ENCODE results near the gene ATRAID.
"Not testable (repeated sequence)": the region's sequence is repeated elsewhere in the genome, so short reads cannot be mapped to it uniquely, and the experiment has no call there.

ATRAID gene

DNA sequence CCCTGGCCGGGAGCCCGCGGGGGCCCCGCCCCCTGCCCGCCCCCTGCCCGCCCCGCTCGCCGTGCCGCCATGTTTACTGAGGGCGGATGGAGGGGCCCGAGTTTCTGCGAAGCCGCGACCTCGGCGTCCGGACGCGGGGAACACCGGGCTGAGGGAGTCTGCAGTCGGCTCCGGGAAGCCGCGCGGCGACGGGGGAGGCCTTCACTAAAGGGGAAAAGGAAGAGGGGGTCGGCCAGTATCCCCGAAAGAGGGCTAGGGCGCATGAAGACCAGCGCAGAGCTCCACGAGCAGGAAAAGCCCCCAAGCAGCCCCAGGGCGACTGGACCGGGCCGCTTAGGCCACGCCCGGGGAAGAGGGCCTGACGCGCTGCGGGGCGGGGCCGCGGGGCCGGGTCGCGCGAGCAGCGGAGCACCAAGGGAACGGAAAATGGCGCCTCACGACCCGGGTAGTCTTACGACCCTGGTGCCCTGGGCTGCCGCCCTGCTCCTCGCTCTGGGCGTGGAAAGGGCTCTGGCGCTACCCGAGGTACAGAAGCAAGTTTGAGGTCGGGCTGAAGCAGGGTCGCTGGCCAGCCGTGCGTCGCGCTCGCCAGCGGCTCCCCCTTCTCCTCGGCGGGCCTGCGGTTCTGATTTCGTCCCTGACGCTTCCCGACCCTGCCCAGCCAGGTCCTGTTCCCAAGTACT is at the start of gene ATRAID, which contains the start of gene SLC5A6:
Gene ATRAID, plus strand, starts transcription at position 99 of the 683 bp plus-strand sequence. Its CDS starts 328 bp downstream, at position 427.
Gene SLC5A6, minus strand, starts transcription at position 326 of the 683 bp plus-strand sequence. CDS start 4,618 bp downstream, outside the sequence.
- peak; percentile 85 for DNase-seq

DNA sequence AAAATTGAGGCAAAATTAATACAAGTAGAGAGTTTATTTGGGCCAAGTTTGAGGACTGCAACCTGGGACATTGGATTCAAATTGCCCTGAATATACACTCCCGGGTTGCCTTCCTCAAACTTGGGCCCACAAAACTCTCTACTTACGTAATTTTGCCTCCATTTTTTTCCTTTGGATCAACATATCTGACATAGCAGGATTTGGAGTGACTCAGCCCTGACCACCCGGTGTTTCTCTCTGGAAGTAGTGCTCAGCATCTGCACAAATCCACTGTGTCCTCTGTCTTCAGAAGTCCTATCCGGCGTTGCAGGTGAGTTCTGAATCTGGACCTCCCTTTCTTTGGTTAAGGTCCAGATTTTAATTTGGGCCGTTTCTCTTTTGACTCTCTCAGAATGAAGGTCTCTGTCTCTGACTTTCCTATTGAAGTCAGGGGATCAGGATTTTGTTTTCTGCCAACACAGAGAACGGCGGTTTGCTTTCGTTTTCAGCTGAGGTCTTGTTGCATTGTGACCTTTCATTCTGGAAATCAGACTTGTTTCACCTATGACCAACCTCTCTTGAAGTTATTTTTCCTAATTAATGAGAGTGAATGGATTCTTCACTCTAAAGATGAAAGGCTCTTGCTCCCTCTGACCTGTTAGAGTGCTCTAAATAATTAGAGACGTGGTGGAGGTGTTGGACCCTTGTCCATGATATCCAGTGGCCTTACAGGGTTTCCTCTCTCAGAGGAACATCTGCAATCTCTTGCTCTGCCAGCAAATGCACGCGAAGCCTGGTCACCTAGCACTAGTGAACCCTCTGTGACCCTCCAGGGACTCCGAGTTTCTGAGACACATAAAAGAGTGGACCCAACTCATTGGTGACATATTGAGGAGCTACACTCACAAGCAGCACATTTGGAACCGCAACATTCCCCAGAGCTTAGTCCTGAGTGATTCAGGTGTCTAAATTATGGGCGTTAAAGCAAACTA is 49.4 kb upstream of the ATRAID start:
- DNase-seq: no peak

- DNase-seq: no peak
Observed at GRCh38 chr2:27164960-27165763, 46.7 kb upstream of the ATRAID start.

DNA sequence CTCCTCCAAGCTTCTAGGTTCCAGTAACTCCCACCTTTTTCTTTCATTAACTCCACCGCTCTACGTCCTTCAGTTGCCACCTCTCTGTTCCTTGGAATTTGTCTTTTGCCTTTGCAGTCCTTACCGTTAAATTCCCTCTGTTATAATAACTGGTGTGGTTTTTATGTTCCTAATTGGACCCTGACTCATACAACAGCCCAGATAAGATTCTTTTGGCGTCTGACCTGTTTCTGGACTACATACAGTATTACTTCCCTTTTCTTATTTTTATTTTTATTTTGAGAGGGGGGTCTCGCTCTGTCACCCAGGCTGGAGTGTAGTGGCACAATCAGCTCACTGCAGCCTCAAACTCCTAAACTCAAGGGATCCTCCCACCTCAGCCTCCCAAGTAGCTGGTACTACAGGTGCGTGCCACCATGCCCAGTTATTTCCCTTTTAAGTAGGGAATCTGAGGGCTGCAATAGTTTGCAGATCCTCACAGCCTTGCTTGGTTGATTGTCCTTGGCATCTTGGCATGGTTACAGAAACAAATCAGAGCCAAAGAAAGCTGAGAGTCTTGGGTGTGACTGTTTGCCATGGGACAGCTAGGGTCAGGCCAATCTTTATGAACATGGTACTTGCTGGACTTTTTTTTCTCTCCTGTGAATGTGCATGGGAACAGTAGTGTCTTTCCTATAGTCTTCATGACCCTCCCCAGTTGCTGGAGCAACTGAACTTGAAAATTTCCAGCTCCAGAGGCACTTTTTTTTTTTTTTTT is 41.1 kb upstream of the ATRAID start:
- DNase-seq: no peak

- no peak for DNase-seq
Observed at GRCh38 chr2:27171351-27171848, 40.4 kb upstream of the ATRAID start.

DNA sequence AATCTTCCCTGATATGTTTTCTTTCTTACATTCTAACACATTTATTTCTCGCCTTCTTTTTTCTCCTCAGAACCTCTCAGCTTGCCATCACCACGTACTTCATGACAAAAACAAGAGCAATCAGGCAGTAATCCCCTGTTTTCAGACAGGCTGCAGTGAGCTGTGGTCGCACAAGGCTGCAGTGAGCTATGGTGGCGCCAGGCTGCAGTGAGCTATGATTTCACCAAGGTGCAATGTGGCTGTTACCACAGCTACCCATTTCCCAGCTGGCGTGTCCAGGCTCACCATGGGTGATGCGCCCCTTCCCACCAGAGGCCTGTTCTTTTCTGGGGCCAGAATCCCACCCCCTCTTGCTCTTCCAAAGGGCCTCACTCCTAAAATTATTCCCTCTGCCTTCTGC is 37.2 kb upstream of the ATRAID start:
- DNase-seq: no peak

GRCh38 chr2:27175330-27175729 is 36.5 kb upstream of the ATRAID start:
- no peak for DNase-seq

GRCh38 chr2:27175781-27176180 is 36.1 kb upstream of the ATRAID start:
- not testable (repeated sequence) for DNase-seq

- DNase-seq: no peak
Observed at GRCh38 chr2:27177441-27178351, 34.1 kb upstream of the ATRAID start.

DNA sequence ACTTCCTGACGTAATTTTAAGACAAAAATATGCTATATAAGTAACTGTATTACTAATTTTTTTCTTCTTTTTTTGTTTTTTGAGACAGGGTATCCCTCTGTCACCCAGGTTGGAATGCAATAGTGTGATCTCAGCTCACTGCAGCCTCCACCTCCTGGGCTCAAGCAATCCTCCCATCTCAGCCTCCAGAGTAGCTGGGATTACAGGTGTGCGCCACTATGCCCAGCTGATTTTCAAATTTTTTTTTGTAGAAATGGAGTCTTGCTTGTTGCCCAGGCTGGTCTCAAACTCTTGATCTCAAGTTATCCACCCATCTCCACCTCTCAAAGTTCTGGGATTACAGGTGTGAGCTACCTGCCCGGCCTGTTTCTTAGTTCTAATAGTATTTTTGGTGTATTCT is 33.4 kb upstream of the ATRAID start:
- no peak for DNase-seq

GRCh38 chr2:27179344-27180000 is 32.4 kb upstream of the ATRAID start:
- DNase-seq: no peak

DNA sequence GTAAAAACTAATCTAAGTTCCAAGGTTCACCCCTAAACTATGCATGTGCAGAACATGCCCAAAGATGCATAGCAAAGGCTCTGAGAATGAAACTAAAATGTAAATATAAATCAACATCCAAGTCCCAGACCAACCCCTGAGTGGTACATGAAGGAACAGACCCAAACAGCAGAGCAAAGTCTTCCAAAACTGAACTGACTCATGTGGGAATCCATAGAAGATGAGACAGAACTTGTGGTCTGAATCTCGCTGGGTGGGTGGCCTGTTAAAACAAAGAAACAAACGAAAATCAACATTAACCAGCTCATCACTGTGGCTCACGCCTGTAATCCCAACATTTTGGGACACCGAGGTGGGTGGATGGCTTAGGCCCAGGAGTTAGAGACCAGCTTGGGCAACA is 29.5 kb upstream of the ATRAID start:
- no peak for DNase-seq

- DNase-seq: no peak
Observed at GRCh38 chr2:27184115-27184514, 27.7 kb upstream of the ATRAID start.

DNA sequence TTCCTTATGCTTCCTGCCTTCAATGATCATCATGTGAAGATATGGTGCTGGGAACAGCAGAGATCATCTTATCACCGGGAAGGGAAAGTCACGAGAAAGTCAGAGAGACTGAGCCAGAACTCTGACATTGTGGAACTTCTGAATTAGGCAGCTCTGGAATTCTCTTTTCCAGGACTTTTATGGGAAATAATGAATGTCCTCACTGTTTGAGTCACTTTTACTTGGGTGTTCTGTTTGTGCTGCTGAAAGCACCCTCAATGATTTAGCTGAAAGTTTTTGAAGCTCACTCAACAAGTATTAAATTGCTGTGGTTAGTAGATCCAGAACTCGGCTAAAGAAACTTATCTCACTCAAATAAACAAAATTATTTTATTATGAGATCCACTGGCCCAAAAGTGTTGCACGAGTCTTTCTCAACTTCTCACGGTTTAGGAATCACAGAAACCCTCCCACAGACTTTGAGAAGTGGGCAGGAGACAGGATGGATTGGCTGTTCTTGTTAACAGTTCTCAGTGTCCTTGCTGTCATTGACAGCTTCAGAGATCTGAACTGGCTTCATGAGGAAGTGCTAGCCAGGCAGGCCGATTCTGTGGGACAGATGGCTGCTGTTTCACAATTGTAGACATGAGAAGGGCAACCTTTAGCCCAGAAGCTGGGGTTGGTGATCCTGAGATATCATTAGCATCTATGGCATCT is 26.4 kb upstream of the ATRAID start:
- no peak for DNase-seq

DNA sequence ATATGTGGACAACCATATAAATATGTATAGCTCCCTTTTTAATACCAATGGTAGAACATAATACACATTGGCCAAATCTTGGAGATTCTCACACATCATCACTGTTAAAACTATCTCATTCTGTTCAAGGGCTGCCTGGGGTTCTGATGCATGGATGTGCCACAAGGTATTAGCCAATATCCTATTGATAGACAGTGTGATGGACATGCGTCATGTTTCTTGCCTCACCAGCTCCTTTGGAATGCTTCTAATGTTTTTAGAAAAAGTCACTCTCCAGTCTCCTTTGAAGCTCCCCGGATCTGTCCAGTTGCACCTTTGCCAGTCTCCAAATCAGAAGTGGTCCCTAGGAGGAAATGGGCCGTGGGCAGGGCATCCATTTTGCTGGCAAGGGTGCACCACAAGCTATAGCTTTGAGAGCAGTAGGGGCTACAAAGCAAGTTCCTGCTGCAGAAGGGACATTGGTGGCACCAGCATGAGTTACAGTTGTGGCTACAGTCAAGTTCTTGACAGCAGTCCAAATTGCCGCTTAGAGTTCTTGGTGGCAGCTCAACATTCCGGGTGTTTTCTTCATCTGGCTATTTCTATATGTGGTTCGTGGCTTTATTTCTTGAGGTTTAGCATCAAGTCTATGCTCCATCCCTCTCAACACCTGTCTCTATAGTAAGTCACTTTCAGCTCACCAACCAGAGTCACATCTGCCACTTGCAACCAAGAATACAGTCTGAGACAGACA is 25.1 kb upstream of the ATRAID start:
- DNase-seq: no peak

- DNase-seq: no peak
Observed at GRCh38 chr2:27189989-27190388, 21.9 kb upstream of the ATRAID start.

- DNase-seq: peak; percentile 40
Observed at GRCh38 chr2:27191070-27191829, 20.6 kb upstream of the ATRAID start.
